ENCODE data around the gene BMPER. TPM values are rescaled to one million over a fixed set of nuclear protein-coding genes. Genes with fewer than 3 reads are reported as not detected.

Gene BMPER
- total RNA-seq, 1 experiment from 2014 or later: 6.7 TPM

- no peak for DNase-seq (ENCODE audit: low spot score)
- Histone ChIP-seq H3K27ac (ENCODE audit: low read depth, low read length, poor library complexity, severe bottlenecking) (no peak overlapping the region), H3K4me3 (ENCODE audit: low read depth, low read length, poor library complexity, severe bottlenecking) (no peak overlapping the region), H3K27me3 (replicated peaks; ENCODE audit: insufficient read depth, low read depth, low read length, poor library complexity) (no peaks in the 10 kb centered on the region), H3K4me1 (ENCODE audit: insufficient read depth, low read length, poor library complexity, severe bottlenecking) (no peaks in the 10 kb centered on the region), H3K9me3 (ENCODE audit: low read depth, low read length, poor library complexity, severe bottlenecking) (no peaks in the 10 kb centered on the region), H3K36me3 (ENCODE audit: insufficient read depth, low read length, poor library complexity, severe bottlenecking) (no peaks in the 10 kb centered on the region)
- ChIA-PET CTCF (no interaction called here), POLR2A (ENCODE audit: low non-redundant PET) (no interaction called here)
- intact Hi-C loops (cut with micrococcal nuclease; ENCODE audit: unreplicated experiment): no loop called here
- TF ChIP-seq EZH2 (IDR thresholded peaks at IDR 0.05; ENCODE audit: borderline replicate concordance, low read depth, low read length, poor library complexity, severe bottlenecking): no peak
- TF ChIP-seq, protein P1, sequence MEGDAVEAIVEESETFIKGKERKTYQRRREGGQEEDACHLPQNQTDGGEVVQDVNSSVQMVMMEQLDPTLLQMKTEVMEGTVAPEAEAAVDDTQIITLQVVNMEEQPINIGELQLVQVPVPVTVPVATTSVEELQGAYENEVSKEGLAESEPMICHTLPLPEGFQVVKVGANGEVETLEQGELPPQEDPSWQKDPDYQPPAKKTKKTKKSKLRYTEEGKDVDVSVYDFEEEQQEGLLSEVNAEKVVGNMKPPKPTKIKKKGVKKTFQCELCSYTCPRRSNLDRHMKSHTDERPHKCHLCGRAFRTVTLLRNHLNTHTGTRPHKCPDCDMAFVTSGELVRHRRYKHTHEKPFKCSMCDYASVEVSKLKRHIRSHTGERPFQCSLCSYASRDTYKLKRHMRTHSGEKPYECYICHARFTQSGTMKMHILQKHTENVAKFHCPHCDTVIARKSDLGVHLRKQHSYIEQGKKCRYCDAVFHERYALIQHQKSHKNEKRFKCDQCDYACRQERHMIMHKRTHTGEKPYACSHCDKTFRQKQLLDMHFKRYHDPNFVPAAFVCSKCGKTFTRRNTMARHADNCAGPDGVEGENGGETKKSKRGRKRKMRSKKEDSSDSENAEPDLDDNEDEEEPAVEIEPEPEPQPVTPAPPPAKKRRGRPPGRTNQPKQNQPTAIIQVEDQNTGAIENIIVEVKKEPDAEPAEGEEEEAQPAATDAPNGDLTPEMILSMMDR (conservative IDR thresholded peaks at IDR 0.05; ENCODE audit: low read depth, low read length): no peak
- no TSS peak for BruUV-seq (replicated peaks)
Measured at GRCh38 chr7:33893377-33893776, 12.0 kb upstream of the BMPER start.

DNA sequence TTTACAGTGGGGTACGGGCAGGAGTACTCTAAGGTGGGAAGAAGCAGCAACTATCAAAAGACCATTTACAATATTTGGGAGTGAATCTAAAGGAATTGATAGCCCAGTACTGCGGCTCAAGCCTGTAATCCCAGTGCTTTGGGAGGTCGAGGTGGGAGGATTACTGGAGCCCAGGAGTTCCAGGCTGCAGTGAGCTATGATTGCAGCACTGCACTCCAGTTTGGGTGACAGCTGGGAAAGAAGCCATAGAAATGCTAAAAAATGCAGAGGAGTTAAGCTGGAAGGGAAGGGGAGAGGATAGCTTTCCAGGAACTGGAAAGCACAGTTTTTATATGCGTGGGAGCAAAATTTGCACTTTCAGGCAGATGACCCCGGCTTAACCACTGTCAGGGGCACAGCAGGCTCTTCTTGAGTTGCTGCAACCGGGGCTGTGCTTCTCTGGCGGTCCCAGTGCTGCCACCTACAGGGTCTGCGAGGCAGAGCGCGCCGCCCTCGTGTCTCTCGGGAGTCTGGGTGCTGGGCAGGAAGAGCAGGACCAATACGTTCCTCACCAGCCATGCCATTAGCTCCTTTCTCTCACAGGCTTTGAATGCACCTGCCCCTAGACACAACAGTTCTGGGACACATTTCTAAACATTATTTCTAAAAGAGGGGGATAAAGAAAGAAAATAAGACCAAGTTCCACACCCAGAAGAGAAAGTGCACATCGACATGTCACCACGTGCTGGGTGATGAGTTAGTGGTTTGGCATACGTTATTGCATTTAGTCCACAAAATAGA, 10.1 kb upstream of the BMPER start:
- CTCF ChIA-PET: interaction anchor here (0.6 to 0.9 kb wide), 2 partner anchors 38 to 456 kb away, joined by 6 to 8 read pairs; no protein-coding TSS in a partner anchor

GRCh38 chr7:33900501-33900900, 4.8 kb upstream of the BMPER start:
- Histone ChIP-seq H3K4me1 (ENCODE audit: insufficient read depth, low read length, poor library complexity, severe bottlenecking) (no peaks in the 10 kb centered on the region), H3K27me3 (replicated peaks; ENCODE audit: insufficient read depth, low read depth, low read length, poor library complexity) (no peaks in the 10 kb centered on the region), H3K36me3 (ENCODE audit: insufficient read depth, low read length, poor library complexity, severe bottlenecking) (no peaks in the 10 kb centered on the region), H3K27ac (ENCODE audit: low read depth, low read length, poor library complexity, severe bottlenecking) (no peak overlapping the region), H3K9me3 (ENCODE audit: low read depth, low read length, poor library complexity, severe bottlenecking) (no peaks in the 10 kb centered on the region), H3K4me3 (ENCODE audit: low read depth, low read length, poor library complexity, severe bottlenecking) (no peak overlapping the region)
- ChIA-PET CTCF (no interaction called here), POLR2A (ENCODE audit: low non-redundant PET) (no interaction called here)
- intact Hi-C loops (cut with micrococcal nuclease; ENCODE audit: unreplicated experiment): loop anchor here (10.0 kb wide), 1 partner anchor 656 kb away; no protein-coding TSS in a partner anchor
- no TSS peak for BruUV-seq (replicated peaks)
- TF ChIP-seq, protein P1 (conservative IDR thresholded peaks at IDR 0.05; ENCODE audit: low read depth, low read length): no peak
- no peak for TF ChIP-seq EZH2 (IDR thresholded peaks at IDR 0.05; ENCODE audit: borderline replicate concordance, low read depth, low read length, poor library complexity, severe bottlenecking)
- no peak for DNase-seq (ENCODE audit: low spot score)

More for the DNA sequence above, 10.1 kb upstream of the BMPER start:
- Histone ChIP-seq H3K36me3 (ENCODE audit: insufficient read depth, low read length, poor library complexity, severe bottlenecking) (no peaks in the 10 kb centered on the region), H3K9me3 (ENCODE audit: low read depth, low read length, poor library complexity, severe bottlenecking) (no peaks in the 10 kb centered on the region), H3K4me1 (ENCODE audit: insufficient read depth, low read length, poor library complexity, severe bottlenecking) (no peaks in the 10 kb centered on the region), H3K27ac (ENCODE audit: low read depth, low read length, poor library complexity, severe bottlenecking) (no peak overlapping the region), H3K4me3 (ENCODE audit: low read depth, low read length, poor library complexity, severe bottlenecking) (no peak overlapping the region), H3K27me3 (replicated peaks; ENCODE audit: insufficient read depth, low read depth, low read length, poor library complexity) (no peaks in the 10 kb centered on the region)
- BruUV-seq (replicated peaks): no TSS peak
- POLR2A ChIA-PET (ENCODE audit: low non-redundant PET): interaction anchor here (0.7 kb wide), 1 partner anchor 16 kb away, joined by 3 read pairs; no protein-coding TSS in a partner anchor
- intact Hi-C loops (cut with micrococcal nuclease; ENCODE audit: unreplicated experiment): loop anchor here (2.0 kb wide), 1 partner anchor 136 kb away; no protein-coding TSS in a partner anchor
- TF ChIP-seq, protein P1 (conservative IDR thresholded peaks at IDR 0.05; ENCODE audit: low read depth, low read length): peak; percentile 95
- no peak for TF ChIP-seq EZH2 (IDR thresholded peaks at IDR 0.05; ENCODE audit: borderline replicate concordance, low read depth, low read length, poor library complexity, severe bottlenecking)
- DNase-seq (ENCODE audit: low spot score): peak; percentile 89
